HepG2 (cell line): ENCODE data around the gene MCM3. TPM values are rescaled to one million over a fixed set of nuclear protein-coding genes. Genes with fewer than 3 reads are reported as not detected.

Source experiments
- ARID3A ChIP-seq: IDR thresholded peaks from 2 replicates; pipeline ENCODE4 v1.6.1; 2012; ENCODE audit warnings: low read depth, low read length, improper control_type of control experiment
- ARNT ChIP-seq: fragments of 450-650 bp; IDR thresholded peaks from 2 replicates; pipeline ENCODE4 v1.6.1; 2017
- CTCF ChIP-seq: sonication (generic); formaldehyde crosslinking; IDR thresholded peaks from 2 replicates; pipeline ENCODE4 v1.5.0; 2020; ENCODE audit warnings: mild to moderate bottlenecking, missing genetic modification reagents, moderate library complexity
- FOXA1 ChIP-seq, 2 experiments: fragments of 450-650 bp in 1 of 2; sonication (generic) in 1 of 2; formaldehyde crosslinking in 1 of 2; IDR thresholded peaks; 2 replicates each; pipeline versions ENCODE4 v1.4.0 to v1.6.1; 2016 to 2020; ENCODE audit warnings: missing genetic modification reagents in 1 of 2
- HNF4A ChIP-seq: sonication (generic); formaldehyde crosslinking; IDR thresholded peaks from 2 replicates; pipeline ENCODE4 v1.4.0; 2020; ENCODE audit warnings: missing genetic modification reagents
- IRF2 ChIP-seq: IDR thresholded peaks from 2 replicates; pipeline ENCODE4 v1.6.1; 2018; ENCODE audit warnings: missing genetic modification reagents, missing compliant biosample characterization
- MAX ChIP-seq: IDR thresholded peaks from 2 replicates; pipeline ENCODE4 v1.6.1; 2012; ENCODE audit warnings: inconsistent platforms
- MLX ChIP-seq: IDR thresholded peaks from 2 replicates; pipeline ENCODE4 v1.6.1; 2016
- MNT ChIP-seq: fragments of 450-650 bp; IDR thresholded peaks from 2 replicates; pipeline ENCODE4 v1.6.1; 2016
- NRL ChIP-seq: sonication (generic); formaldehyde crosslinking; IDR thresholded peaks from 2 replicates; pipeline ENCODE4 v1.5.0; 2020; ENCODE audit warnings: missing genetic modification reagents, mild to moderate bottlenecking, moderate library complexity, borderline replicate concordance
- THAP8 ChIP-seq: sonication (generic); formaldehyde crosslinking; IDR thresholded peaks from 2 replicates; pipeline ENCODE4 v1.5.1; 2020; ENCODE audit warnings: missing genetic modification reagents, mild to moderate bottlenecking, borderline replicate concordance
- TMF1 ChIP-seq: sonication (generic); formaldehyde crosslinking; IDR thresholded peaks from 2 replicates; pipeline ENCODE4 v1.8.1; 2022; ENCODE audit warnings: low read depth, missing genetic modification reagents
- UBTF ChIP-seq: sonication (generic); formaldehyde crosslinking; IDR thresholded peaks from 2 replicates; pipeline ENCODE4 v1.4.0; 2020; ENCODE audit warnings: mild to moderate bottlenecking, missing genetic modification reagents
- ZFY ChIP-seq: sonication (generic); formaldehyde crosslinking; IDR thresholded peaks from 2 replicates; pipeline ENCODE4 v1.4.0; 2020; ENCODE audit warnings: missing genetic modification reagents
- ZIK1 ChIP-seq: sonication (generic); formaldehyde crosslinking; IDR thresholded peaks from 2 replicates; pipeline ENCODE4 v1.5.0; 2020; ENCODE audit warnings: mild to moderate bottlenecking, low read depth, missing genetic modification reagents, borderline replicate concordance
- ZMYM4 ChIP-seq: sonication (generic); formaldehyde crosslinking; IDR thresholded peaks from 2 replicates; pipeline ENCODE4 v1.8.1; 2023; ENCODE audit warnings: mild to moderate bottlenecking, missing genetic modification reagents
- ZNF17 ChIP-seq: sonication (generic); formaldehyde crosslinking; IDR thresholded peaks from 2 replicates; pipeline ENCODE4 v1.5.0; 2020; ENCODE audit warnings: mild to moderate bottlenecking, missing genetic modification reagents
- ZNF33B ChIP-seq: sonication (generic); formaldehyde crosslinking; IDR thresholded peaks from 2 replicates; pipeline ENCODE4 v1.5.1; 2020; ENCODE audit warnings: mild to moderate bottlenecking, missing genetic modification reagents
- ZNF496 ChIP-seq: sonication (generic); formaldehyde crosslinking; IDR thresholded peaks from 2 replicates; pipeline ENCODE4 v1.8.1; 2023; ENCODE audit warnings: mild to moderate bottlenecking, moderate library complexity, missing genetic modification reagents; ENCODE audit not compliant: insufficient replicate concordance
- ZNF567 ChIP-seq: sonication (generic); formaldehyde crosslinking; IDR thresholded peaks from 2 replicates; pipeline ENCODE4 v1.8.1; 2023; ENCODE audit warnings: mild to moderate bottlenecking, missing genetic modification reagents, borderline replicate concordance
- ZNF773 ChIP-seq: sonication (generic); formaldehyde crosslinking; IDR thresholded peaks from 2 replicates; pipeline ENCODE4 v1.4.0; 2020; ENCODE audit warnings: missing genetic modification reagents, borderline replicate concordance
- ZNF816 ChIP-seq: sonication (generic); formaldehyde crosslinking; IDR thresholded peaks from 2 replicates; pipeline ENCODE4 v1.8.0; 2022; ENCODE audit warnings: missing genetic modification reagents, mild to moderate bottlenecking, borderline replicate concordance
- polyA plus RNA-seq, 8 experiments: library from polyadenylated mRNA; depleted of rRNA in 3 of 8; stranded (reverse) in 7 of 8; unstranded in 1 of 8; fragments of >200 nt; fragmentation: Illumina TruSeq in 4 of 8; extraction: Trizol in 4 of 8; gene quantifications; 2 replicates each; pipeline versions ENCODE4 v1.2.1 to v1.2.3, GENCODE V29; 2011 to 2016; ENCODE audit warnings: low read depth in 4 of 8, missing spikeins in 1 of 8, mixed read lengths in 1 of 8; ENCODE audit not compliant: insufficient read depth in 1 of 8
- total RNA-seq, 5 experiments: library from RNA; depleted of rRNA; stranded (reverse); fragments of >200 nt; fragmentation: Illumina TruSeq; extraction: Trizol; gene quantifications; 2 replicates each; pipeline ENCODE4 v1.2.3, GENCODE V29; 2016; ENCODE audit warnings: low read depth in 1 of 5

MCM3 gene
- total and polyA plus RNA-seq, 2 of the 13 experiments (the other 11 are each of a cell fraction or from before 2014, with no cell fraction given): 164 to 288 TPM

GRCh38 chr6:52303178-52303577 is 18.6 kb upstream of the MCM3 start (continued):
- TF ChIP-seq ARID3A (no peak), MNT (no peak), ARNT (no peak), HNF4A (CRISPR knock-in tag) (peak; percentile 8; the same call in 1 of the 2 replicates), ZFY (no peak), ZNF496 (CRISPR knock-in tag) (no peak), ZNF17 (CRISPR knock-in tag) (no peak), ZNF773 (no peak), NRL (CRISPR knock-in tag) (no peak), MLX (CRISPR knock-in tag) (no peak), ZNF33B (CRISPR knock-in tag) (no peak), TMF1 (no peak), IRF2 (CRISPR knock-in tag) (peak; percentile 26; the same call in 1 of the 2 replicates), ZNF816 (no peak), UBTF (CRISPR knock-in tag) (0 out of 2 replicates have a peak, but pooled peaks have one; percentile 28), CTCF (CRISPR knock-in tag) (no peak), ZNF567 (CRISPR knock-in tag) (0 out of 2 replicates have a peak, but pooled peaks have one; percentile 31), THAP8 (CRISPR knock-in tag) (no peak), ZMYM4 (peak; percentile 41; the same call in 1 of the 2 replicates), MAX (peak; percentile 75), FOXA1 (IDR thresholded peaks at IDR 0.05) (no peak), FOXA1 (CRISPR knock-in tag; IDR thresholded peaks at IDR 0.05) (0 out of 2 replicates have a peak, but pooled peaks have one; percentile 39), ZIK1 (CRISPR knock-in tag) (0 out of 2 replicates have a peak, but pooled peaks have one; percentile 19)
